Osteocyte (in vitro differentiated cells): ENCODE data around the gene TMEM145. TPM values are rescaled to one million over a fixed set of nuclear protein-coding genes. Genes with fewer than 3 reads are reported as not detected.
A peak's percentile ranks its signal among the peaks of the same experiment; 100 is the strongest.
"Not testable (repeated sequence)": the region's sequence is repeated elsewhere in the genome, so short reads cannot be mapped to it uniquely, and the experiment has no call there.

Experiments used
- DNase-seq: peaks from one replicate; pipeline ENCODE4 v3.0.0; 2021; ENCODE audit warnings: mixed read lengths; ENCODE audit not compliant: unreplicated experiment; ENCODE audit errors: extremely low spot score
- H3K27ac Mint-ChIP-seq: one replicate; pipeline ENCODE4 v1.8.0; 2021; ENCODE audit warnings: mild to moderate bottlenecking, mixed read lengths; ENCODE audit not compliant: unreplicated experiment
- H3K27me3 Mint-ChIP-seq: one replicate; pipeline ENCODE4 v1.8.0; 2021; ENCODE audit warnings: mixed read lengths; ENCODE audit not compliant: unreplicated experiment
- H3K36me3 Mint-ChIP-seq: one replicate; pipeline ENCODE4 v1.8.0; 2021; ENCODE audit warnings: mixed read lengths; ENCODE audit not compliant: unreplicated experiment
- H3K4me1 Mint-ChIP-seq: one replicate; pipeline ENCODE4 v1.8.0; 2021; ENCODE audit warnings: mixed read lengths; ENCODE audit not compliant: unreplicated experiment
- H3K4me3 Mint-ChIP-seq: one replicate; pipeline ENCODE4 v1.8.0; 2021; ENCODE audit warnings: mild to moderate bottlenecking, moderate library complexity, mixed read lengths; ENCODE audit not compliant: unreplicated experiment
- H3K9me3 Mint-ChIP-seq: one replicate; pipeline ENCODE4 v1.8.0; 2021; ENCODE audit warnings: mixed read lengths; ENCODE audit not compliant: unreplicated experiment
- CTCF ChIP-seq: fragments of 200-600 bp; sonication (generic); IDR thresholded peaks from 2 replicates; pipeline ENCODE4 v1.5.0; 2021; ENCODE audit warnings: antibody characterized with exemption, mild to moderate bottlenecking, moderate library complexity
- long read RNA-seq: library from polyadenylated mRNA; unstranded; transcript quantifications from one replicate; pipeline ENCODE4 v2.0.0, GENCODE V29; 2021
- total RNA-seq: library from RNA; stranded (reverse); gene quantifications from 2 replicates; pipeline ENCODE4 v1.2.1, GENCODE V29; 2021

Gene TMEM145
- total RNA-seq: 0.21 and 0.78 TPM in 2 replicates
- long read RNA-seq: 0 reads

DNA sequence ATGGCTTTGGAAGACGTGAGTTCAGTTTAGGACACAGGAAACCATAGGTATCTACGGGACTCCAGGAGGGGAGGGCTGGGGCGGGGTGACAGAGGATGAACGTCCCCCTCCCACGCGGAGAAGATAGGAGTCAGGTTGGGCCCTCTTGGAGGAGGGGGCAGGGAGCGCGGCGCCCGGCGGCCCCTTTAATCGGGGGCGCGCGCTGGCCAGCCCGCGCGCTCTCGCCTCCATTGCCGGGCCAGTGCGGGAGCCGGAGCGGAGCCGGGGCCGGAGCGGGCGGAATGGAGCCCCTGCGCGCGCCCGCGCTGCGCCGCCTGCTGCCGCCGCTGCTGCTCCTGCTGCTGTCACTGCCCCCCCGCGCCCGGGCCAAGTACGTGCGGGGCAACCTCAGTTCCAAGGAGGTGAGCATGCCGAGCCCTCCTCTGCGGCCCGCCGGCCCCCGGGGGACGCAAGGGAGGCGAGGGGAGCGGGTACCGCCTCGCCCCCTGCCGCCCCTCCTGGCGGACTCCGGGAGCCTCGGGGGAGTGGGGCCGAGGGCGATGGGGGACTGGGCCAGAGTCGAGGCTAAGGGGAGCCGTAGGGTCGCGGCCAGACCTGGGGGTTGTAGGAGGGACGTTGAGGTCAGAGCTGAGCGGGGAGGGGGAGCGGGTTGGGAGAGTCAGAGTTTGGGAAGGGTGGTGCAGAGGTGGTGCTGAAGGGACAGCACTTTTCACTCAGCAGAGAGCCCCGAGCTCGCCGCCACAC, at the start of gene TMEM145:
TMEM145 (plus strand) TSS at position 214 of the 744 bp plus-strand sequence; CDS start at position 282, 68 bp downstream.
- Mint-ChIP-seq H3K4me1 (peaks cover 11% of the 10 kb centered on the region), H3K9me3 (no peaks in the 10 kb centered on the region), H3K4me3 (peak within 1 kb of the TSS; percentile 63), H3K36me3 (no peaks in the 10 kb centered on the region), H3K27me3 (peaks cover 13% of the 10 kb centered on the region), H3K27ac (no peak within 1 kb of the TSS)
- DNase-seq: no peak
- no peak for TF ChIP-seq CTCF

DNA sequence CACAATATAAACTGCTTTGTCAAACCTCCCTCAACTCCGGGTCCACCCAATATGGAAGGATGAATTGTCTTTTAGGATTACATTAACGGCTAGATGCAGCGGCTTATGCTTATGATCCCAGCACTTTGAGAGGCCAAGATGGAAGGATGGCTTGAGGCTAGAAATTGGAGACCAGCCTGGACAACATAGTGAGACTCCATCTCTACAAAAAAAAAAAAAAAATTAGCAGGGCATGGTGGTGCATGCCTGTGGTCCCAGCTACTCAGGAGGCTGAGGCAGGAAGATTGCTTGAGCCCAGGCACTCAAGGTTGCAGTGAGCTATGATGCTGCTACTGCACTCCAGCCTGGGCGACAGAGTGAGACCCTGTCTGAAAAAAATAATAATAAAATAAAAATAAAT, 47.0 kb upstream of the TMEM145 start:
- H3K4me1 Mint-ChIP-seq: peaks cover 33% of the 10 kb centered on the region
- not testable (repeated sequence) for H3K9me3 Mint-ChIP-seq, H3K27ac Mint-ChIP-seq, DNase-seq, H3K27me3 Mint-ChIP-seq, H3K4me3 Mint-ChIP-seq, H3K36me3 Mint-ChIP-seq

DNA sequence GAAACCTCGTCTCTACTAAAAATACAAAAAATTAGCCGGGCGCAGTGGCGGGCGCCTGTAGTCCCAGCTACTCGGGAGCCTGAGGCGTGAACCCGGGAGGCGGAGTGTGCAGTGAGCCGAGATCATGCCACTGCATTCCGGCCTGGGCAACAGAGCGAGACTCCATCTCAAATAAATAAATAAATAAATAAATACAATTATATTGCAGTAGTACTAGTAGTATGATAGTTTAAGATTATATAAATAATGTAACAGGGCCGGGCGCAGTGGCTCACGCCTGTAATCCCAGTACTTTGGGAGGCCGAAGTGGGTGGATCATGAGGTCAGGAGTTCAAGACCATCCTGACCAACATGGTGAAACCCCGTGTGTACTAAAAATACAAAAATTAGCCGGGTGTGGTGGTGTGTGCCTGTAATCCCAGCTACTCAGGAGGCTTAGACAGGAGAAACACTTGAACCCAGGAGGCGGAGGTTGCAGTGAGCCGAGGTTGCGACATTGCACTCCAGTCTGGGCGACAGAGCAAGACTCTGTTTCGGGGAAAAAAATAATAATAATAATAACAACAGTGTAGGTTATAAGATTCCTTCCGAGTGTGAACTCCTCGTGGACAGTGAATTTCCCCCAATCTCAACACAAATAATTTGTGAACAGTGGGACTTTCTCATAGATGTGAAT, 46.0 kb upstream of the TMEM145 start:
- not testable (repeated sequence) for H3K4me3 Mint-ChIP-seq, DNase-seq, H3K9me3 Mint-ChIP-seq, H3K36me3 Mint-ChIP-seq, H3K27ac Mint-ChIP-seq, H3K27me3 Mint-ChIP-seq
- H3K4me1 Mint-ChIP-seq: peaks cover 33% of the 10 kb centered on the region

DNA sequence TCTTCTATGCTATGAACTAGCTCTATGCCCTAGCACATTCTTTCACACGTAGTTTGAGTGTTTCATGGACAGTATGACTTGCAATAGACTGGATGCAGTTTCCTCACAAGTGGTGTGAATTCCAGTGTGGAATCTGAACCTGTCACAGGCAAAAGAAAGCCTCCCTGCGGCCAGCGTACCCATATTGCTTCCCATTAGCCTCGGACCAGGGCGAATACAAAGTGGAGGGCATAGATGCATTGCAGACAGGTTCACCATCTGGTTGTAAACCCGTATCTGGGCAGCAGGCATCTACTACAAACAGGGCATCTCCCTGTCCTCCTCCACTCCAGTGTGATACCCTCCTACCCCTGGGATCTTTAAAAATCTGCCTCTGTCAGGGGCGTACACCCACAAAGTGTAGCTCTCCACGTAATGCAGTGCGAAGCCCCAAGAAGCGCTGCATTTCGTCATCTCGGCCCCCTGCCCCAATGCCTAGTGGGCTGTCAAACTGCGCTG, 45.4 kb upstream of the TMEM145 start:
- Mint-ChIP-seq H3K36me3 (peaks cover 2% of the 10 kb centered on the region), H3K9me3 (no peaks in the 10 kb centered on the region), H3K27me3 (no peaks in the 10 kb centered on the region), H3K4me3 (no peak overlapping the region), H3K27ac (no peak overlapping the region), H3K4me1 (peaks cover 30% of the 10 kb centered on the region)
- DNase-seq: no peak
- no peak for TF ChIP-seq CTCF

DNA sequence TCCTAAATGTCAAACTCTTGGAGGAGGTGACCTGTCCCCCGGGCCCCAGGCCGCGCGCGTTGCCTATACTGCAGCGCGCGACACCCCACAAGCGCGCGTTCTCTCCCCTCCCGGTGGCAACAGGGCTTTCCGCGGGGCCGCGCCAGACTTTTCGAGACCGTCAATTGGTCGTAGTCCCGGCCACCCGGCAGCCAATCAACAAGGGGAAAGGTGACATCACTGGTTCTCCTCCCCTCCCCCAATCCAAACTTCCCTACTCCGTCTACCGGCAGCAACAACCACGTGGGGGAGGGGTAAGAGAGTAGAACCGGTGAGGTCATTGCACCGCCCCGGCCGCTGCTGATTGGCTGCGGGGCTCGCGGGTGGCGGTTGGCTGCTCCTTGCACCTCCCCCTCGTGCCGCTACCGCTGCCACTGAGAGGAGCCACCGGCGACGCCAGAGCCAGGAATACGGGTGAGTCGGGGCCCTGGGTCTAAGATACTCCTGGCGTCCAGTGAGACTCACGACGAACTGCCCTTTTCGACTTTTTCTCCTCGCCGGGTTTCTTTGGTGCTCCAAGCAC, 44.9 kb upstream of the TMEM145 start:
- TF ChIP-seq CTCF: no peak
- no peak overlapping the region for H3K27ac Mint-ChIP-seq
- H3K27me3 Mint-ChIP-seq: no peaks in the 10 kb centered on the region
- peaks cover 3% of the 10 kb centered on the region for H3K36me3 Mint-ChIP-seq
- no peaks in the 10 kb centered on the region for H3K9me3 Mint-ChIP-seq
- no peak overlapping the region for H3K4me3 Mint-ChIP-seq
- H3K4me1 Mint-ChIP-seq: peaks cover 30% of the 10 kb centered on the region
- DNase-seq: peak; percentile 100
